HepG2 (cell line): ENCODE data around the gene ULK3. TPM values are rescaled to one million over a fixed set of nuclear protein-coding genes. Genes with fewer than 3 reads are reported as not detected.

Experiments
- ADNP ChIP-seq: sonication (generic); formaldehyde crosslinking; IDR thresholded peaks from 2 replicates; pipeline ENCODE4 v1.4.0; 2020; ENCODE audit warnings: missing genetic modification reagents
- AGO1 ChIP-seq: fragments of 200-400 bp; formaldehyde crosslinking; IDR thresholded peaks from 2 replicates; pipeline ENCODE4 v1.6.1; 2017; ENCODE audit warnings: mild to moderate bottlenecking, low read depth, low read length, moderate library complexity; ENCODE audit not compliant: poor library complexity, severe bottlenecking
- BRCA1 ChIP-seq: sonication (generic); formaldehyde crosslinking; IDR thresholded peaks from 2 replicates; pipeline ENCODE4 v1.4.0; 2020; ENCODE audit warnings: missing genetic modification reagents
- CTCF ChIP-seq: sonication (generic); formaldehyde crosslinking; IDR thresholded peaks from 2 replicates; pipeline ENCODE4 v1.5.0; 2020; ENCODE audit warnings: mild to moderate bottlenecking, missing genetic modification reagents, moderate library complexity
- GZF1 ChIP-seq: sonication (generic); formaldehyde crosslinking; IDR thresholded peaks from 2 replicates; pipeline ENCODE4 v1.5.1; 2020; ENCODE audit warnings: mild to moderate bottlenecking, missing genetic modification reagents
- KLF16 ChIP-seq, 2 experiments: sonication (generic) in 1 of 2; formaldehyde crosslinking in 1 of 2; IDR thresholded peaks; 2 replicates each; pipeline versions ENCODE4 v1.6.1 to v1.8.0; 2016 to 2023; ENCODE audit warnings: missing genetic modification reagents in 2 of 2, missing compliant biosample characterization in 1 of 2
- MAF1 ChIP-seq: sonication (generic); formaldehyde crosslinking; IDR thresholded peaks from 2 replicates; pipeline ENCODE4 v1.5.0; 2020; ENCODE audit warnings: missing genetic modification reagents, borderline replicate concordance
- POLR2AphosphoS2 ChIP-seq: IDR thresholded peaks from 2 replicates; pipeline ENCODE4 v1.6.1; 2011; ENCODE audit warnings: low read depth, low read length, improper control_type of control experiment
- POLR2AphosphoS5 ChIP-seq: IDR thresholded peaks from 2 replicates; pipeline ENCODE4 v1.6.1; 2012; ENCODE audit warnings: low read depth, low read length
- PPARG ChIP-seq: conservative IDR thresholded peaks from 2 replicates; pipeline ENCODE4 v1.6.1; 2016; ENCODE audit warnings: missing biosample characterization, missing genetic modification reagents
- RBAK ChIP-seq: sonication (generic); formaldehyde crosslinking; IDR thresholded peaks from 2 replicates; pipeline ENCODE4 v1.5.1; 2020; ENCODE audit warnings: mild to moderate bottlenecking, missing genetic modification reagents
- SP1 ChIP-seq, 2 experiments: fragments of 450-650 bp in 1 of 2; sonication (generic) in 1 of 2; formaldehyde crosslinking in 1 of 2; IDR thresholded peaks; 2 replicates each; pipeline versions ENCODE4 v1.4.0 to v1.6.1; 2016 to 2020; ENCODE audit warnings: missing genetic modification reagents in 1 of 2
- TEAD2 ChIP-seq: sonication (generic); formaldehyde crosslinking; IDR thresholded peaks from 2 replicates; pipeline ENCODE4 v1.9.0; 2021; ENCODE audit warnings: missing genetic modification reagents
- TRIM22 ChIP-seq: fragments of 450-650 bp; IDR thresholded peaks from 2 replicates; pipeline ENCODE4 v1.6.1; 2017
- U2AF2 ChIP-seq: fragments of 200-400 bp; formaldehyde crosslinking; IDR thresholded peaks from 2 replicates; pipeline ENCODE4 v1.6.1; 2017; ENCODE audit warnings: low read depth, mild to moderate bottlenecking, low read length
- ZBTB7B ChIP-seq: sonication (generic); formaldehyde crosslinking; IDR thresholded peaks from 2 replicates; pipeline ENCODE4 v1.4.0; 2020; ENCODE audit warnings: missing genetic modification reagents
- ZMYM4 ChIP-seq: sonication (generic); formaldehyde crosslinking; IDR thresholded peaks from 2 replicates; pipeline ENCODE4 v1.8.1; 2023; ENCODE audit warnings: mild to moderate bottlenecking, missing genetic modification reagents
- ZNF318 ChIP-seq: sonication (generic); formaldehyde crosslinking; IDR thresholded peaks from 2 replicates; pipeline ENCODE4 v1.4.0; 2020; ENCODE audit warnings: mild to moderate bottlenecking, missing genetic modification reagents
- ZNF451 ChIP-seq: sonication (generic); formaldehyde crosslinking; IDR thresholded peaks from 2 replicates; pipeline ENCODE4 v1.5.0; 2020; ENCODE audit warnings: mild to moderate bottlenecking, missing genetic modification reagents
- ZSCAN21 ChIP-seq: sonication (generic); formaldehyde crosslinking; IDR thresholded peaks from 2 replicates; pipeline ENCODE4 v1.8.0; 2022; ENCODE audit warnings: mild to moderate bottlenecking, missing genetic modification reagents, moderate library complexity, borderline replicate concordance
- polyA plus RNA-seq, 8 experiments: library from polyadenylated mRNA; depleted of rRNA in 3 of 8; stranded (reverse) in 7 of 8; unstranded in 1 of 8; fragments of >200 nt; fragmentation: Illumina TruSeq in 4 of 8; extraction: Trizol in 4 of 8; gene quantifications; 2 replicates each; pipeline versions ENCODE4 v1.2.1 to v1.2.3, GENCODE V29; 2011 to 2016; ENCODE audit warnings: low read depth in 4 of 8, missing spikeins in 1 of 8, mixed read lengths in 1 of 8; ENCODE audit not compliant: insufficient read depth in 1 of 8
- total RNA-seq, 5 experiments: library from RNA; depleted of rRNA; stranded (reverse); fragments of >200 nt; fragmentation: Illumina TruSeq; extraction: Trizol; gene quantifications; 2 replicates each; pipeline ENCODE4 v1.2.3, GENCODE V29; 2016; ENCODE audit warnings: low read depth in 1 of 5

Gene ULK3
- total and polyA plus RNA-seq, 2 of the 13 experiments (the other 11 are each of a cell fraction or from before 2014, with no cell fraction given): 15.2 to 23.7 TPM

- no peak; the same call in none of the 2 replicates for TF ChIP-seq ZBTB7B (CRISPR knock-in tag)
- TF ChIP-seq CTCF (CRISPR knock-in tag): no peak
- no peak for TF ChIP-seq MAF1 (CRISPR knock-in tag)
- TF ChIP-seq POLR2AphosphoS2: no peak
- no peak for TF ChIP-seq ZNF451 (CRISPR knock-in tag)
- peak; percentile 47 for TF ChIP-seq ZMYM4 (CRISPR knock-in tag)
- no peak for TF ChIP-seq TRIM22
- no peak; the same call in 1 of the 2 replicates for TF ChIP-seq ZNF318
- no peak for TF ChIP-seq PPARG (CRISPR knock-in tag)
- no peak for TF ChIP-seq TEAD2 (CRISPR knock-in tag)
- no peak for TF ChIP-seq RBAK (CRISPR knock-in tag)
- TF ChIP-seq POLR2AphosphoS5: peak; percentile 79
- peak; percentile 74 for TF ChIP-seq AGO1
- no peak for TF ChIP-seq U2AF2
- TF ChIP-seq SP1 (IDR thresholded peaks at IDR 0.05): no peak
- TF ChIP-seq SP1 (CRISPR knock-in tag; IDR thresholded peaks at IDR 0.05): peak; percentile 80
- TF ChIP-seq ZSCAN21 (CRISPR knock-in tag): no peak
- TF ChIP-seq KLF16 (CRISPR knock-in tag; IDR thresholded peaks at IDR 0.05): peak in 1 of 2 experiments; percentile 61; a peak in 2 of 4 replicates
- TF ChIP-seq GZF1: no peak
- no peak for TF ChIP-seq BRCA1 (CRISPR knock-in tag)
- TF ChIP-seq ADNP: no peak
Observed at GRCh38 chr15:74873036-74873755, 30.2 kb upstream of the ULK3 start, which contains the start of gene SCAMP2 (continued).
